Measurements from ENCODE around the gene GPR89A. TPM values are rescaled to one million over a fixed set of nuclear protein-coding genes. Genes with fewer than 3 reads are reported as not detected.
A peak's percentile ranks its signal among the peaks of the same experiment; 100 is the strongest.
"Not testable (repeated sequence)": the region's sequence is repeated elsewhere in the genome, so short reads cannot be mapped to it uniquely, and the experiment has no call there.

GPR89A gene
- total RNA-seq, 2 donors from 2014 or later, result 31.6 to 42.9 TPM

- H3K4me3 Mint-ChIP-seq; H3K27ac Mint-ChIP-seq; H3K36me3 Mint-ChIP-seq; ATAC-seq; DNase-seq (ENCODE audit: low spot score); H3K4me1 Mint-ChIP-seq (ENCODE audit: low read depth in 2 of 2); H3K9me3 Mint-ChIP-seq; H3K27me3 Mint-ChIP-seq: not testable (repeated sequence)
Measured at GRCh38 chr1:145641886-145642285, 34.1 kb downstream of the GPR89A start.

GRCh38 chr1:145643990-145644389 lies 36.2 kb downstream of the GPR89A start:
- DNase-seq (ENCODE audit: low spot score); H3K36me3 Mint-ChIP-seq; H3K9me3 Mint-ChIP-seq; H3K27ac Mint-ChIP-seq; H3K27me3 Mint-ChIP-seq; H3K4me3 Mint-ChIP-seq; H3K4me1 Mint-ChIP-seq (ENCODE audit: low read depth in 2 of 2): not testable (repeated sequence)
- ATAC-seq, result peak; percentile 71 to 78

GRCh38 chr1:145656245-145656943 lies 48.6 kb downstream of the GPR89A start:
- H3K4me1 Mint-ChIP-seq (ENCODE audit: low read depth in 2 of 2); ATAC-seq; H3K9me3 Mint-ChIP-seq; DNase-seq (ENCODE audit: low spot score); H3K4me3 Mint-ChIP-seq; H3K27me3 Mint-ChIP-seq; H3K27ac Mint-ChIP-seq; H3K36me3 Mint-ChIP-seq: not testable (repeated sequence)

- not testable (repeated sequence) for H3K36me3 Mint-ChIP-seq; H3K27me3 Mint-ChIP-seq; H3K4me1 Mint-ChIP-seq (ENCODE audit: low read depth in 2 of 2); H3K27ac Mint-ChIP-seq; H3K9me3 Mint-ChIP-seq; DNase-seq (ENCODE audit: low spot score); H3K4me3 Mint-ChIP-seq
- ATAC-seq, result peak in 1 of 2 donors; percentile 52
Measured at GRCh38 chr1:145662502-145662901, 54.7 kb downstream of the GPR89A start.

GRCh38 chr1:145665015-145665414 lies 57.2 kb downstream of the GPR89A start:
- H3K27ac Mint-ChIP-seq; DNase-seq (ENCODE audit: low spot score); H3K4me3 Mint-ChIP-seq; H3K4me1 Mint-ChIP-seq (ENCODE audit: low read depth in 2 of 2); H3K9me3 Mint-ChIP-seq; H3K27me3 Mint-ChIP-seq; ATAC-seq; H3K36me3 Mint-ChIP-seq: not testable (repeated sequence)

- not testable (repeated sequence) for H3K9me3 Mint-ChIP-seq; H3K36me3 Mint-ChIP-seq; DNase-seq (ENCODE audit: low spot score); H3K27ac Mint-ChIP-seq; H3K4me3 Mint-ChIP-seq; H3K27me3 Mint-ChIP-seq; ATAC-seq
- H3K4me1 Mint-ChIP-seq (ENCODE audit: low read depth in 2 of 2), result peaks cover 5 to 11% of the 10 kb centered on the region in 2 donors
Measured at GRCh38 chr1:145670995-145671745, 63.4 kb downstream of the GPR89A start.

GRCh38 chr1:145673217-145673616 lies 65.4 kb downstream of the GPR89A start:
- not testable (repeated sequence) for H3K27ac Mint-ChIP-seq; H3K36me3 Mint-ChIP-seq; ATAC-seq; DNase-seq (ENCODE audit: low spot score); H3K4me3 Mint-ChIP-seq; H3K27me3 Mint-ChIP-seq; H3K9me3 Mint-ChIP-seq
- H3K4me1 Mint-ChIP-seq (ENCODE audit: low read depth in 2 of 2), result peaks cover 5 to 11% of the 10 kb centered on the region in 2 donors

GRCh38 chr1:145684858-145685257 lies 77.1 kb downstream of the GPR89A start:
- H3K4me3 Mint-ChIP-seq; ATAC-seq; H3K27ac Mint-ChIP-seq; H3K9me3 Mint-ChIP-seq; H3K27me3 Mint-ChIP-seq; H3K36me3 Mint-ChIP-seq; DNase-seq (ENCODE audit: low spot score): not testable (repeated sequence)
- peaks cover 18 to 20% of the 10 kb centered on the region in 2 donors for H3K4me1 Mint-ChIP-seq (ENCODE audit: low read depth in 2 of 2)

GRCh38 chr1:145686078-145686477 lies 78.3 kb downstream of the GPR89A start:
- peaks cover 29 to 30% of the 10 kb centered on the region in 2 donors for H3K4me1 Mint-ChIP-seq (ENCODE audit: low read depth in 2 of 2)
- not testable (repeated sequence) for H3K9me3 Mint-ChIP-seq; H3K4me3 Mint-ChIP-seq; ATAC-seq; H3K27ac Mint-ChIP-seq; H3K36me3 Mint-ChIP-seq; H3K27me3 Mint-ChIP-seq; DNase-seq (ENCODE audit: low spot score)

GRCh38 chr1:145688328-145688727 lies 80.5 kb downstream of the GPR89A start:
- Mint-ChIP-seq H3K27ac (peak overlapping the region in 1 of 2 donors; percentile 3), H3K36me3 (no peaks in the 10 kb centered on the region), H3K4me1 (ENCODE audit: low read depth in 2 of 2) (peaks cover 35 to 41% of the 10 kb centered on the region in 2 donors), H3K27me3 (peaks cover 0 to 5% of the 10 kb centered on the region in 2 donors), H3K9me3 (no peaks in the 10 kb centered on the region), H3K4me3 (peak overlapping the region; percentile 4)
- ATAC-seq, result no peak
- DNase-seq (ENCODE audit: low spot score), result no peak

GRCh38 chr1:145688924-145689323 lies 81.1 kb downstream of the GPR89A start:
- ATAC-seq (peak in 1 of 2 donors; percentile 54), DNase-seq (ENCODE audit: low spot score) (no peak)
- Mint-ChIP-seq H3K27me3 (peaks cover 0 to 5% of the 10 kb centered on the region in 2 donors), H3K4me1 (ENCODE audit: low read depth in 2 of 2) (peaks cover 35 to 44% of the 10 kb centered on the region in 2 donors), H3K9me3 (no peaks in the 10 kb centered on the region), H3K36me3 (no peaks in the 10 kb centered on the region), H3K27ac (peak overlapping the region in 1 of 2 donors; percentile 3), H3K4me3 (no peak overlapping the region)

GRCh38 chr1:145689922-145690321 lies 82.1 kb downstream of the GPR89A start:
- no peak for ATAC-seq
- peaks cover 35 to 50% of the 10 kb centered on the region in 2 donors for H3K4me1 Mint-ChIP-seq (ENCODE audit: low read depth in 2 of 2)
- H3K4me3 Mint-ChIP-seq, result peak overlapping the region; percentile 20

GRCh38 chr1:145690587-145691558 lies 83.1 kb downstream of the GPR89A start:
- H3K9me3 Mint-ChIP-seq, result no peaks in the 10 kb centered on the region
- peaks cover 41 to 57% of the 10 kb centered on the region in 2 donors for H3K4me1 Mint-ChIP-seq (ENCODE audit: low read depth in 2 of 2)
- ATAC-seq (peak; percentile 96 to 97), DNase-seq (ENCODE audit: low spot score) (peak; percentile 82)
- no peaks in the 10 kb centered on the region for H3K36me3 Mint-ChIP-seq
- peak overlapping the region; percentile 20 for H3K4me3 Mint-ChIP-seq
- peaks cover 0 to 8% of the 10 kb centered on the region in 2 donors for H3K27me3 Mint-ChIP-seq
- H3K27ac Mint-ChIP-seq, result no peak overlapping the region

More at GRCh38 chr1:145689922-145690321, 82.1 kb downstream of the GPR89A start:
- H3K36me3 Mint-ChIP-seq, result no peaks in the 10 kb centered on the region
- peaks cover 0 to 8% of the 10 kb centered on the region in 2 donors for H3K27me3 Mint-ChIP-seq
- H3K9me3 Mint-ChIP-seq, result no peaks in the 10 kb centered on the region
- H3K27ac Mint-ChIP-seq, result no peak overlapping the region
- no peak for DNase-seq (ENCODE audit: low spot score)
